Medulla oblongata (tissue), 1 donor: ENCODE data around the gene FBXW5.

Experiments
- DNase-seq: peaks from one replicate; pipeline ENCODE4 v3.0.0-alpha.2; 2015; ENCODE audit errors: extremely low spot score

Gene FBXW5

DNA sequence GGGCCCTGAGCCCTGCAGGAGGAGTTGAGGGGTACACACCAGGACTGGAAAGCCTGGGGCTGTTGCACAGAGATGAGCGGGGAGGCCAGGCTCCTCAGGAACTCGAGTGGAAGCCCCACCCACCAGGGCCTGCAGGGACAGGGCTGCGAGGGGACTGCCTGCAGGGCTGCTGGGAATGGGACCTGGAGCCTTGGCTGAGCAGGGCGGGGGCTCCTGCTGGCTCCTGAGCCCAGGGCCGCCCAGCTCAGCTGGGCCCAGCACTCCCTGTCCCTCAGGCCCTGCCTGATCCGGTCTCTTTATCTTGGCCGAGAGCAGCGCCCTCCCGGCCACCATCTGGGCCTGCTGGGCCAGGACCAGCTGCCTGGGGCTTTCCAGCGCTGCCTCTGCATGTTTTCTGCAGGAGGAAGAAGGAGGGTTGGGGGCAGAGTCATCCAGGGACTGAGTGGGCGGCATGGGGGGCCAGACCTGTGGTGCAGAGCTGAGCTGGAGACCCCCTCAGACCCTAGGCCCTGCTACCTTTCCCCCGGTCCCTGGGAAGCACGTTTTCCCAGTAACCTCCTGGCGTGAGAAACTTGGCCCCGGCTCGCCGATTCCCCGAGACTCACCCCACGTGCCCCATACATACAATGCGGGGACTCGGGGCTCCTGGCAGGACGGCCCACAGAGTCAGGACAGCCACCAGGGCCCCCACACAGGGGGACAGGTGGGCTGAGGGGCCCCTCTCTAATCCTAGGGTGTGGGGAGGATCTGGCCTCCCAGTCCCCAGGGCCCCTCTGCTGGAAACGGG is 16.9 kb upstream of the FBXW5 start:
- DNase-seq = peak; percentile 52

- DNase-seq = no peak
Measured at GRCh38 chr9:136960938-136961275, 16.4 kb upstream of the FBXW5 start.

GRCh38 chr9:136960212-136960937 is 15.8 kb upstream of the FBXW5 start:
- no peak for DNase-seq

DNA sequence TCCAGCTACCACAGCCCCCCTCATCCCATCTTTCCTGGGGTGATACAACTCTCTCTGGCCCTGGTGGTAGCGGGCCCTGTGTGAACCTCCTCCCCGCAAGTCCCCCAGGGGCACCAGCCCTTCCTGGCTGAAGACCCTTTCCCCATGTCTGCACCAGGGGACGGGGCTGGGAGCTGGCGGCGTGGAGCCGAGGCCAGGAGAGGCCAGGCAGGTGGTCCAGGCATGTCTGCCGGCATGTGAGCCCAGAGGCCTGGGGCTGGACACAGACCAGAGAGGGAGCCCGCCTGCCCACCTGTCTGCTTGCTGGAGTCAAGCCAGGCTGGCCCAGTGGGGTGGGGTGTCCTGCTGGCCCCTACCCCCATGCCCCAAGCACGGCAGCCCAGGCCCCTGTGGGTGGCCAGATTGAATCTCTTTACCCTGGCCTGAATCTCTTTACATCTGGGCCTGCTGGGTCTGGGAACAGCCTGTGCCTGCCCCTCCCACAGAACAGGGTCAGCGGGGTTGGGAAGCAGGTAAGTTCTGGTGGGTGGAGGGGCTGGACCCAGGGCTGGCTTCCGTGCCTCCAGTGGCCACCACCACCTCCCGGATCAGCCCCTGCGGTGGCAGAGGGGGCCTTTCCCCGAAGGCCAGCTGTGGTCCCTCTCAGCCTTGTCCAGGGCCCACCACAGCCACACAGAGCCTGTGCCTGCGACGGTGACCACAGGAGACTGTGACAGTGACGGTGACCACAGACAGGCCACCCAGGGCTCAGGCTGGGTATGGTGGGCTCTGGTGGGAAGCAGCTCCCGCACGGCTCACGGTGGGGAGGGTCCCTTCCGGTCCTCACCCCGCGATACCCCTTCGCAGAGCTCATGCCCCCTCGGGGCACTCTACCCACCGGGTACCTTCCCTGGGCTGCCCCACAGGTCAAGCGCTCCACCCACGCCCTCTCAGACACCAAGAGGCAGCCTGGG is 14.6 kb upstream of the FBXW5 start:
- no peak for DNase-seq

- no peak for DNase-seq
Measured at GRCh38 chr9:136958473-136958872, 13.9 kb upstream of the FBXW5 start.

DNA sequence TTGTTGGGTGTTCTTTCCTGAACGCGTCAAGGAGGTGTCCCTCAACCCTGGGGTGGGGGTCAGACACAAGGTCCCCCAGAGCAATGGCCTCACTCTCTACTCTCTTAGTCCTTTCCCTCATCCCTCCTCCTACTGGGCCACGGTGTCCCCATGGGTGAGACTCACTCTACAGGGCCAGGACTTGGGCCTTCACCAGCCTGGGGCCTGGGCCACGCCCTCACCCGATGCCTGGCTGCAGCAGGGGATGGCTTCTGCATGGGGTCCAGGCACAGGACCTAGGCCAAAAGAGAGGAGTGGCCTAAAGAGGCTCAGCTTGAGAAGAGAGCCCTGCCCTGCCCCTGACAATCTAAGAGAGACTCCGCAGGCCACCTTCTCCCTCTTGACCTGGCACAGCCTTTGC is 13.4 kb upstream of the FBXW5 start:
- no peak for DNase-seq

DNA sequence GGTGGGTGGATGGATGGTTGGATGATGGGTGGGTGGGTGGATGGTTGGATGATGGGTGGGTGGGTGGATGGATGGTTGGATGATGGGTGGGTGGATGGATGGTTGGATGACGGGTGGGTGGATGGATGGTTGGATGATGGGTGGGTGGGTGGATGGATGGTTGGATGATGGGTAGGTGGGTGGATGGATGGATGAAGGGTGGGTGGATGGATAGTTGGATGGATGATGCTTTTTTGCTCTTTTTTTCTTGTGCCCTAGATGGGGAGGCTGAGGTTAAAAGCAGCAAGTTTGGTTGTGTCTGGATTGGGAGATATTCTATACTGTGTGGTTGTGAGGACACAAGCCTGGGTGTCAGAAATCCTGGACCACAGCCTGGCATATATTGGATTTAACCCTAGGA is 12.9 kb upstream of the FBXW5 start:
- no peak for DNase-seq

DNA sequence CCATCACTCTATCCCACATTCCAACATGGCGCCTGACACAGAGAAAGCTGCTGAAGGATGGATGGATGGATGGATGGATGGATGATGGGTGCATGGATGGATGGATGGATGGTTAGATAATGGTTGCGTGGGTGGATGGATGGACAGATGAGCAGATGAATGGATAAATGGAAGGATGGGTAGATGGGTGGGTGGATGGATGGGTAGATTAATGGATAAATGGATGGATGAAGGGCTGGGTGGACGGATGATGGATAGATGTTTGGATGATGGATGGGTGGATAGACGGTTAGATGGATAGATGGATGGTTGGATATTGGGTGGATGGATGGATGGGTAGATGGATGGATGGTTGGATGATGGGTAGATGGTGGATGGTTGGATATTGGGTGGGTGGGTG is 12.1 kb upstream of the FBXW5 start:
- no peak for DNase-seq

DNA sequence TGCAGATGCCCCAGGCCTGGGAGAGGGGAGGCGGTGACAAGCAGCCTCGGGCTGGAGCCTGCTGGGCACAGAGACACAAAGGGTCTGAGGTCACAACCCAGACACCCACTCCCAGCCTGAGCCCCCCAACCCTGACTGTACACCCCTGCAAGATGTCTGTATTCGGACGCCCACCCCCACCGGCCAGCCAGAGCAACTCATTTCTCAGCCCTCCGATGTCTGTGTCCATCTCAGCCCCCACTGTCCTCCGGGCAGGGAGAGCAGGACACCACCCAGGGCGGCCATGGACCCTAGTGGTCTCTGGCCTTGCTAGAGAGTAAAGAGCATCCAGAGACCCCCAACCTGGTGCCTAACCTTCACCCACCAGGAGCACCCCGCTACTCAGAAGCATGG is 11.4 kb upstream of the FBXW5 start:
- DNase-seq = no peak

DNA sequence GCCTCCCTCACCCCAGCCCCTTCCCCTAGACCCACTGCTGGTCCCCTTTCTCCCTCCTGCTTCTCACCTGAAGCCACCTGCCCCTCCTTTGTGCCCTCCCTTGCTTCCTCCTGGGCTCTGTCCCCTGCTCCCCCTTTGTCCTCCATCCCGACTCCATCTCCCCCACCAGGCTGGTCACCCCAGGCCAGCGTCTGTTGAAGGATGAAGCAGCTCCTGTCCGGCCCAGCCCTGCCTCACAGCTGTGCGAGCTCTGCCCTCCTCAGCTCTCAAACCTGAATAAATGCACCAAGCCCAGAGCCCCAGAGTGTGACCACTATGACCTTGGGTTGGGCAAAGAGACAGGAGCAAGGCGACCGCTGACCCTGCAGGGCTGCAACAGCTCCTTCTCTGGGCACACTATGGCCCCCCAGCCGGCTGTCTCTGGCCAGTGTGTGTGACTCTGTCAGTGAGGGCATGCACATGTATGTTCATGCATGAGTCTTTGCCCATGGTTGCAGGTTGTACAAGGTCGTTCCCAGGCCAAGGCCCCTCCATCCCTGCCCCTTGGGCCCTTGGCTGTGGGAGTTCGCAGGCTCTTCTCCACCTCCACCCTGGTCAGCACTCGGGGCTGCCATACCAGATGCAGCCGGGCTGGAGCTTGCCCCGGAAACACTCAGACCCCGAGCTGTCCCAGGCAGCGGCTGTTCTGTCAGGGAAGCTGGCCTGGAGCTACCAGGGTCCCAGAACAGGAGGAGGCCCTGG is 10.8 kb upstream of the FBXW5 start:
- no peak for DNase-seq

DNA sequence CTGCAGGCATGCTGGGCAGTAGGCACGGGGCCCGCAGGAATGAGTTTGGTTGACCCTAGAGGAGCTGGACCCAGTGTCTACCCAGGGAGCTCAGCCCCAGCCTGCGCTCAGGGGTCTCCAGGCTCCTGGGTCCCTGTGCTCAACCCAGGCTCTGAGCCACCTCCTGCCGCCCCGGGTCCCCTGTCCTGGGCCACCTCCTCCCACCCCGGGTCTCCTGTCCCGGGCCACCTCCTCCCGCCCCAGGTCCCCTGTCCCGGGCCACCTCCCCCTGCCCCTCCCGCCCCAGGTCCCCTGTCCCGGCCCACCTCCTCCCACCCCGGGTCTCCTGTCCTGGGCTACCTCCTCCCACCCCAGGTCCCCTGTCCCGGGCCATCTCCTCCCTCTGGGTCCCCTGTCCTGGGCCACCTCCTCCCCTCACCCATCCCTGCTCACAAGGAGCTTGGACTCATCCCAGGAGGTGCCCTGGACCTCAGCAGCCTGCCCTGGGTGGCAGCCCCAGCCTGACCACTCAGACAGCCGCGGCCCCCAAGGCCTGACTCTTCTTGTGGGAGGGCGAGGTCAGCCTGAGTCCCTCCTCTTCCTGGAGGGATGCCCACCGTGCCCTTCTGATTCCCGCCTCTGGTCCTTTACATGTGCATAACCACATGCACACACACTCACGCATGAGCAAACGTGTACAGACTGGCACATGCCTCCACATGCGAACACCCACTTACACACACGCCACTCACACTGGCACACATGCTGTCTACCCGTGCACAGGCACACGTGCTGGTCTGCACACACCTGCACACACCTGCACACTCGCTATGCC is 9.9 kb upstream of the FBXW5 start:
- DNase-seq = no peak

GRCh38 chr9:136953771-136954269 is 9.3 kb upstream of the FBXW5 start:
- DNase-seq = no peak

DNA sequence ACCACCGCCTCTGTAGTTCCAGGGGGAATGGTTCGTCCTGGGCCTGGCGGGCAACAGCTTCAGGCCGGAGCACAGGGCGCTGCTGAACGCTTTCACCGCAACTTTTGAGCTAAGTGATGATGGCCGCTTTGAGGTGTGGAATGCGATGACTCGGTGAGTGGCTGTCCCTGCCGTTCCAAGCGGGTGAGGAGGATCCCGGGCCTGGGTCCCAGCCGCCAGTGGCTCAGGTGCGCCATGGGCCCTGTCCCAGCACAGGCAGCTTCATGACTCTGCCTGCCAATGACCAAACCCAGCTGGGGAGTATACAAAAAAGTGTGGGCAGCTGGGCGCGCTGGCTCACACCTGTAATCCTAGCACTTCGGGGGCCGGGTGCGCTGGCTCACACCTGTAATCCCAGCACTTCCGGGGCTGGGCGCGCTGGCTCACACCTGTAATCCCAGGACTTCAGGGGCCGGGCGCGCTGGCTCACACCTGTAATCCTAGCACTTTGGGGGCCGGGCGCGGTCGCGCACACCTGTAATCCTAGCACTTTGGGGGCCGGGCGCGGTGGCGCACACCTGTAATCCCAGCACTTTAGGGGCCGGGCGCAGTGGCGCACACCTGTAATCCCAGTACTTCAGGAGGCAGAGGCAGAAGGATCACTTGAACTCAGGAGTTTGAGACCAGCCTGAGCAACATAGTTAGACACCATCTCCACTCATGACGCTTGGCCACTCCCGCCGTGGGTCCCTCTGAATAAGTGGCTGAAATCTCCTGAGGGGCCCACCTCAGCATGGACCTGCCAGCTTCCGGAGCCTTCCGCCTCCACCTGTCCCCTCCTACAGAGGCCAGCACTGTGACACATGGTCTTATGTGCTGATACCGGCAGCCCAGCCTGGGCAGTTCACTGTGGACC is 8.6 kb upstream of the FBXW5 start:
- no peak for DNase-seq

DNA sequence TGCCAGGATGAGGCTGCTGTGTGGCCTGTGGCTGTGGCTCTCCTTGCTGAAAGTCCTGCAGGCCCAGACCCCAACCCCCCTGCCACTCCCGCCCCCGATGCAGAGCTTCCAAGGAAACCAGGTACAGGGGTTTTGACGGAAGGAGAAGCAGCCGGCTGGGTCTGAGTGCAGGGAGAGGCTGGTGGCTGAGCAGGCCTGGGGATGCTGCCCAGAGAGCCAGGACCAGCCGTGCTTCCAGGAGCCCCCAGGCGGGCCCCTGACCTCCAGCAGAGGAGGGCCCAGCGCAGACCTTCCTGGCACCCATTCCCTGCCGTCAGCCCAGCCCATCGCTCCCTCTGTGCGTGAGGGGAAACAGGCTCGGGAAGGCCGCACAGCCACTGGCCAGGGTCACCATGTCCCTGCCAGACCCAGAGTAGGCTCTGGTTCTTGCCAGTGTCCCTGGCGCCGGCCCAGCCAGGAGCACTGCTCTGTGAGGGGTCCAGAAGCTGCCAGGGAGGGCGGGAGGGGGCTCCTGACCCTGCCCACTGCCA is 7.8 kb upstream of the FBXW5 start:
- DNase-seq = peak; percentile 47

DNA sequence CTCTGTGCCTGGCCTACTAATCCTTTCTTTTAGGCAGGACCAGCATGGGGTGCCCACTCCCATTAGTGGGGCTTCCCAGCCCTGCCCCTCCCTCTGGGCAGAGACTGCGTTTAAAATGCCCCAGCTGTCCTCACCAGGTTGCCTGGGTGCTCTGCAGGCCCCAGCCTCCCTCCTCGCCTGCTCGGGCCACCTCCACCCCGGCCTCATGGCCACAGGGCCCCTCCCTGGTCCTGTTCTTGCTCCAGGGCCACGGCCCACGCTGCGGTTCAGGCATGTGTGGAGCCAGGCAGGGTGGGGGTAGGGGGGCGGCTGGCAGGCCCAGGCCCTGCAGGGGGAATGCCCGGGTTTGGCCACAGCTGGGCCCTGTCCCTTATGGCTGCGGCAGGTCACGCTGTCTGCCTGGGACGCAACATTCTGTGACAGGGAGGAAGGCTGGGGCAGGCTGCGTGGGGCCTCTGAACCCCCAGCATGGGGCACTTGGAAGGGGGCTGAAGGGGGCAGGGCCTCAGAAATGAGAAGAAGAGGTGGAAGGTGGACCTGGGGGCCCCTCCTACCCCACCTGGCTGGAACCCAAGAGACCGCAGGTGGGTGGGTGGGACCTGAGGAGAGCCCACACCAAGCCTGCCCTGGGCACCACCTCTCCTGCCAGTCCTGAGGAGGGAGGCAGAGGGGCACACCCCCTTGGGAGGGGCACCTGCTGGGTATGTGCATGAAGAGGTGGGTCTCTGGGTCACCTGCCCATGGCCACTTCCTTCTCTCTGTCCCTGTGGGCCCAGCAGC is 7.2 kb upstream of the FBXW5 start, which contains the start of gene LCN12:
Gene LCN12, plus strand, starts transcription at position 733 of the 780 bp plus-strand sequence. CDS start 55 bp downstream, outside the sequence.
- no peak for DNase-seq

GRCh38 chr9:136950656-136951276 is 6.2 kb upstream of the FBXW5 start:
- DNase-seq = peak; percentile 52

- DNase-seq = peak; percentile 97
Measured at GRCh38 chr9:136949817-136950655, 5.5 kb upstream of the FBXW5 start.
